Suprapubic skin (tissue), 3 donors: ENCODE measurements around the gene TARM1.

ENCODE experiments used
- CTCF ChIP-seq, 2 donors: fragments of 200-600 bp in 1 of 2; fragments of 450-650 bp in 1 of 2; sonication (generic) in 1 of 2; IDR thresholded peaks; one replicate each; pipeline ENCODE4 v1.5.1; 2016 to 2019; ENCODE audit warnings: antibody characterized with exemption in 2 of 2, mild to moderate bottlenecking in 1 of 2, moderate library complexity in 1 of 2
- POLR2A ChIP-seq, 2 donors: fragments of 450-650 bp; IDR thresholded peaks; one replicate each; pipeline ENCODE4 v1.6.1; 2017; ENCODE audit warnings: antibody characterized with exemption in 2 of 2, mild to moderate bottlenecking in 2 of 2, moderate library complexity in 2 of 2

GRCh38 chr19:54095136-54095858, 14.1 kb upstream of the TARM1 start:
- no peak for TF ChIP-seq CTCF (IDR thresholded peaks at IDR 0.05)
- no peak for TF ChIP-seq POLR2A (IDR thresholded peaks at IDR 0.05)
